Keratinocyte (primary cell): ENCODE results near the gene RASEF. TPM values are rescaled to one million over a fixed set of nuclear protein-coding genes. Genes with fewer than 3 reads are reported as not detected.
"Not testable (repeated sequence)": the region's sequence is repeated elsewhere in the genome, so short reads cannot be mapped to it uniquely, and the experiment has no call there.

Source experiments
- DNase-seq: peaks from one replicate; pipeline ENCODE4 v3.0.0-alpha.2; 2011; ENCODE audit warnings: low read depth, missing footprints, low spot score
- FAIRE-seq: peaks from 2 replicates; lab custom pipeline; 2011; peaks lifted over from hg19 to GRCh38; lab: Jason Lieb, UNC
- H2AFZ ChIP-seq: 2 replicates; pipeline ENCODE4 v1.6.0; 2012; ENCODE audit warnings: low read length, control low read depth, inconsistent platforms; ENCODE audit not compliant: control insufficient read depth
- H3K27ac ChIP-seq: 2 replicates; pipeline ENCODE4 v1.5.1; 2011; ENCODE audit warnings: low read length; ENCODE audit not compliant: control insufficient read depth, insufficient read depth
- H3K27me3 ChIP-seq: 3 replicates; pipeline ENCODE4 v1.6.0; 2011; ENCODE audit warnings: low read length; ENCODE audit not compliant: control insufficient read depth, insufficient read depth; ENCODE audit errors: extremely low read depth
- H3K36me3 ChIP-seq, 2 experiments: 2 replicates in 1 of 2; 3 replicates in 1 of 2; pipeline ENCODE4 v1.5.1; 2011; ENCODE audit warnings: low read length in 2 of 2, mild to moderate bottlenecking in 1 of 2; ENCODE audit not compliant: control insufficient read depth in 2 of 2, insufficient read depth in 2 of 2; ENCODE audit errors: extremely low read depth in 1 of 2
- H3K4me1 ChIP-seq: 3 replicates; pipeline ENCODE4 v1.5.1; 2011; ENCODE audit warnings: low read length; ENCODE audit not compliant: control insufficient read depth, insufficient read depth; ENCODE audit errors: extremely low read depth
- H3K4me2 ChIP-seq: 3 replicates; pipeline ENCODE4 v1.6.0; 2011; ENCODE audit warnings: low read depth, low read length; ENCODE audit not compliant: control insufficient read depth, insufficient read depth; ENCODE audit errors: extremely low read depth
- H3K4me3 ChIP-seq, 3 experiments: fragments of 200-600 bp in 1 of 3; sonication (generic) in 1 of 3; 2 replicates in 2 of 3; 3 replicates in 1 of 3; pipeline ENCODE4 v1.5.1; 2011 to 2016; ENCODE audit warnings: low read length in 3 of 3, mild to moderate bottlenecking in 3 of 3, control low read depth in 2 of 3, inconsistent platforms in 1 of 3, low read depth in 1 of 3, mixed read lengths in 1 of 3, mixed run types in 1 of 3, moderate library complexity in 1 of 3; ENCODE audit not compliant: control insufficient read depth in 2 of 3, insufficient read depth in 2 of 3; ENCODE audit errors: extremely low read depth in 1 of 3
- H3K79me2 ChIP-seq: 2 replicates; pipeline ENCODE4 v1.6.0; 2012; ENCODE audit warnings: low read length; ENCODE audit not compliant: control insufficient read depth, insufficient read depth
- H3K9ac ChIP-seq: 3 replicates; pipeline ENCODE4 v1.6.0; 2011; ENCODE audit warnings: low read length; ENCODE audit not compliant: control insufficient read depth, insufficient read depth; ENCODE audit errors: extremely low read depth
- H3K9me1 ChIP-seq: 3 replicates; pipeline ENCODE4 v1.6.0; 2011; ENCODE audit warnings: low read length; ENCODE audit not compliant: control insufficient read depth, insufficient read depth; ENCODE audit errors: extremely low read depth
- H3K9me3 ChIP-seq: 2 replicates; pipeline ENCODE4 v1.5.1; 2012; ENCODE audit warnings: low read depth, low read length; ENCODE audit not compliant: control insufficient read depth
- H4K20me1 ChIP-seq: 3 replicates; pipeline ENCODE4 v1.6.0; 2011; ENCODE audit warnings: low read length; ENCODE audit not compliant: control insufficient read depth, insufficient read depth; ENCODE audit errors: extremely low read depth
- EZH2 ChIP-seq: IDR thresholded peaks from one replicate; pipeline ENCODE4 v1.6.1; 2012; ENCODE audit warnings: inconsistent platforms, mild to moderate bottlenecking, low read length, moderate library complexity
- dilution Hi-C: fragments of 300-500 bp; cut with MboI; formaldehyde crosslinking; loops from one replicate; pipeline ENCODE4 v1.7.0; 2020; ENCODE audit warnings: low sequenced_read_pairs; ENCODE audit not compliant: extremely low pct_ligation_motif_present
- polyA plus RNA-seq, 5 experiments: library from polyadenylated mRNA; depleted of rRNA in 3 of 5; stranded (reverse) in 3 of 5; stranded (forward) in 1 of 5; unstranded in 1 of 5; fragments of >200 nt; gene quantifications; 1 replicate in 1 of 5; 2 replicates in 3 of 5; 3 replicates in 1 of 5; pipeline versions ENCODE4 v1.2.1 to v1.2.3, GENCODE V29; 2011 to 2012; ENCODE audit warnings: missing spikeins in 2 of 5, low read depth in 1 of 5, low replicate concordance in 1 of 5
- TF ChIP-seq, protein P1 (sequence below), 3 experiments: IDR thresholded peaks in 1 of 3; conservative IDR thresholded peaks in 1 of 3; optimal IDR thresholded peaks in 1 of 3; 2 replicates in 2 of 3; 3 replicates in 1 of 3; pipeline versions ENCODE3 to v1.5.1; 2011; ENCODE audit warnings: low read length in 3 of 3, mild to moderate bottlenecking in 3 of 3, moderate library complexity in 2 of 3, control low read depth in 1 of 3, inconsistent platforms in 1 of 3; ENCODE audit not compliant: insufficient read depth in 2 of 3; ENCODE audit errors: extremely low read depth in 1 of 3

Gene RASEF
- polyA plus RNA-seq, 1 donor (not counting 4 experiments of a cell fraction or from before 2014, with no cell fraction given), result 0.28 TPM

- Histone ChIP-seq H2AFZ (no peak overlapping the region), H3K27me3 (no peaks in the 10 kb centered on the region), H3K4me3 (no peak overlapping the region), H3K27ac (no peak overlapping the region), H3K79me2 (no peaks in the 10 kb centered on the region), H3K4me1 (no peaks in the 10 kb centered on the region), H4K20me1 (no peaks in the 10 kb centered on the region), H3K36me3 (no peaks in the 10 kb centered on the region), H3K9me3 (no peaks in the 10 kb centered on the region), H3K9me1 (no peaks in the 10 kb centered on the region), H3K9ac (no peak overlapping the region), H3K4me2 (no peak overlapping the region)
- dilution Hi-C loops, result no loop called here
- TF ChIP-seq EZH2, result no peak
- TF ChIP-seq, protein P1, sequence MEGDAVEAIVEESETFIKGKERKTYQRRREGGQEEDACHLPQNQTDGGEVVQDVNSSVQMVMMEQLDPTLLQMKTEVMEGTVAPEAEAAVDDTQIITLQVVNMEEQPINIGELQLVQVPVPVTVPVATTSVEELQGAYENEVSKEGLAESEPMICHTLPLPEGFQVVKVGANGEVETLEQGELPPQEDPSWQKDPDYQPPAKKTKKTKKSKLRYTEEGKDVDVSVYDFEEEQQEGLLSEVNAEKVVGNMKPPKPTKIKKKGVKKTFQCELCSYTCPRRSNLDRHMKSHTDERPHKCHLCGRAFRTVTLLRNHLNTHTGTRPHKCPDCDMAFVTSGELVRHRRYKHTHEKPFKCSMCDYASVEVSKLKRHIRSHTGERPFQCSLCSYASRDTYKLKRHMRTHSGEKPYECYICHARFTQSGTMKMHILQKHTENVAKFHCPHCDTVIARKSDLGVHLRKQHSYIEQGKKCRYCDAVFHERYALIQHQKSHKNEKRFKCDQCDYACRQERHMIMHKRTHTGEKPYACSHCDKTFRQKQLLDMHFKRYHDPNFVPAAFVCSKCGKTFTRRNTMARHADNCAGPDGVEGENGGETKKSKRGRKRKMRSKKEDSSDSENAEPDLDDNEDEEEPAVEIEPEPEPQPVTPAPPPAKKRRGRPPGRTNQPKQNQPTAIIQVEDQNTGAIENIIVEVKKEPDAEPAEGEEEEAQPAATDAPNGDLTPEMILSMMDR (optimal IDR thresholded peaks at IDR 0.05 in 1 of 3, IDR thresholded peaks at IDR 0.05 in 1 of 3, conservative IDR thresholded peaks at IDR 0.05 in 1 of 3; ENCODE audit: extremely low read depth in 1 of 3, insufficient read depth in 2 of 3, low read length in 3 of 3), result no peak
- no peak for FAIRE-seq
- DNase-seq, result no peak
Observed at GRCh38 chr9:83097633-83098032, 34.7 kb upstream of the RASEF start.

- FAIRE-seq, DNase-seq, H3K36me3 ChIP-seq, H2AFZ ChIP-seq, H4K20me1 ChIP-seq, H3K79me2 ChIP-seq, H3K9me1 ChIP-seq, H3K27me3 ChIP-seq, H3K9ac ChIP-seq, H3K9me3 ChIP-seq, H3K4me2 ChIP-seq, H3K4me1 ChIP-seq, H3K27ac ChIP-seq, H3K4me3 ChIP-seq, dilution Hi-C loops: not testable (repeated sequence)
Observed at GRCh38 chr9:83093311-83093710, 30.4 kb upstream of the RASEF start.

DNA sequence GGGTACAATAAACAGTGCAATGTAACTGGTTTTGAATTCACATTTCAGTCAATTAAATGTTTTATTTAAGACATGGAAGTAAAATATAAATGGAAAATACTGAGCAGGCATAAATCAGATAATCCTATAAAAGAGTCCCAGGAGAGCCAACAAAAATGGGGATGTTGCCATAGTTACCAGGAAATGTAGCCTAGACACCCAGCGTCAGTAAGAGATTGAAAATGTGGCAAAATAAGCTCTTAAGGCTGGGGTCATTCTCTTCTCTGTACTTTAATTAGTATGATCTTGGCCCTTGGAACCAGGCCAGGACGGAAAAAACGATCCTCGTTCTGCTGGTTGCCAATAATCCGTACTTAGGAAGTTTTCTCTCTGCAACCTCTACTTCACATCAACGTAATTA is 18.9 kb upstream of the RASEF start:
- Histone ChIP-seq H3K27me3 (no peaks in the 10 kb centered on the region), H3K9me3 (no peaks in the 10 kb centered on the region), H3K9me1 (no peaks in the 10 kb centered on the region), H3K4me2 (no peak overlapping the region), H2AFZ (no peak overlapping the region), H3K27ac (no peak overlapping the region), H4K20me1 (no peaks in the 10 kb centered on the region), H3K9ac (no peak overlapping the region), H3K4me1 (no peaks in the 10 kb centered on the region), H3K4me3 (no peak overlapping the region), H3K79me2 (no peaks in the 10 kb centered on the region), H3K36me3 (no peaks in the 10 kb centered on the region)
- DNase-seq (no peak), FAIRE-seq (no peak)
- dilution Hi-C loops, result no loop called here
- TF ChIP-seq, protein P1 (optimal IDR thresholded peaks at IDR 0.05 in 1 of 3, IDR thresholded peaks at IDR 0.05 in 1 of 3, conservative IDR thresholded peaks at IDR 0.05 in 1 of 3; ENCODE audit: extremely low read depth in 1 of 3, insufficient read depth in 2 of 3, low read length in 3 of 3), result no peak
- TF ChIP-seq EZH2, result no peak
